Panc1 (cell line): ENCODE data around the gene DCN. TPM values are rescaled to one million over a fixed set of nuclear protein-coding genes. Genes with fewer than 3 reads are reported as not detected.

Experiments used
- ATAC-seq: fragments of 200-7000 bp; cut with Tn5 transposase; 2 replicates; pipeline ENCODE4 v1.9.1; 2020; ENCODE audit warnings: mild to moderate bottlenecking, moderate library complexity
- BruUV-seq: library from RNA; stranded (reverse); fragments of 400-500 nt; replicated peaks from 2 replicates; lab custom pipeline; 2021; lab: Mats Ljungman, UMichigan
- CTCF ChIA-PET: fragments of 300-600 bp; sonication (Branson Sonifier 250); formaldehyde crosslinking; loops from one replicate; lab custom pipeline; 2022; ENCODE audit warnings: antibody characterized with exemption; lab: Charles Lee
- POLR2A ChIA-PET: fragments of 300-600 bp; sonication (Branson Sonifier 250); formaldehyde crosslinking; loops from one replicate; lab custom pipeline; 2022; ENCODE audit warnings: antibody characterized with exemption; lab: Charles Lee
- DNase-seq: peaks from one replicate; pipeline ENCODE4 v3.0.0-alpha.2; 2010; ENCODE audit warnings: low read depth, low spot score
- H3K27ac ChIP-seq: 2 replicates; pipeline ENCODE4 v1.5.1; 2011; ENCODE audit warnings: mild to moderate bottlenecking, low read length, inconsistent platforms
- H3K27me3 ChIP-seq: fragments of 200-500 bp; sonication (Bioruptor generic); 2 replicates; pipeline ENCODE4 v1.6.0; 2014; ENCODE audit warnings: low read length, inconsistent platforms; ENCODE audit not compliant: control insufficient read depth, insufficient read depth
- H3K36me3 ChIP-seq: fragments of 200-500 bp; sonication (Bioruptor generic); 2 replicates; pipeline ENCODE4 v1.5.1; 2014; ENCODE audit warnings: inconsistent platforms, mild to moderate bottlenecking, low read length, moderate library complexity; ENCODE audit not compliant: control insufficient read depth, insufficient read depth
- H3K4me1 ChIP-seq: 2 replicates; pipeline ENCODE4 v1.5.1; 2011; ENCODE audit warnings: inconsistent platforms, mild to moderate bottlenecking, low read length, moderate library complexity; ENCODE audit not compliant: control insufficient read depth, insufficient read depth
- H3K4me3 ChIP-seq, 2 experiments: 2 replicates each; pipeline ENCODE4 v1.5.1; 2011 to 2012; ENCODE audit warnings: low read depth in 2 of 2, low read length in 2 of 2, mild to moderate bottlenecking in 2 of 2, inconsistent platforms in 1 of 2, moderate library complexity in 1 of 2
- H3K9me3 ChIP-seq: fragments of 200-500 bp; sonication (Bioruptor generic); 2 replicates; pipeline ENCODE4 v1.5.1; 2014; ENCODE audit warnings: low read depth, mild to moderate bottlenecking, inconsistent platforms, low read length, moderate library complexity; ENCODE audit not compliant: control insufficient read depth, insufficient read depth
- POLR2AphosphoS5 ChIP-seq: IDR thresholded peaks from 2 replicates; pipeline ENCODE4 v1.6.1; 2012; ENCODE audit warnings: mild to moderate bottlenecking, low read depth, low read length, moderate library complexity
- SIN3A ChIP-seq: IDR thresholded peaks from 2 replicates; pipeline ENCODE4 v1.6.1; 2012; ENCODE audit warnings: low read depth, mild to moderate bottlenecking, low read length, moderate library complexity, borderline replicate concordance; ENCODE audit not compliant: insufficient read depth
- TCF7L2 ChIP-seq: IDR thresholded peaks from 2 replicates; pipeline ENCODE4 v1.6.1; 2011; ENCODE audit warnings: mild to moderate bottlenecking, low read depth, low read length, inconsistent platforms
- in situ Hi-C: cut with HindIII; loops from 2 replicates; pipeline ENCODE4 v1.10.0; 2016; ENCODE audit warnings: low sequenced_read_pairs, low pct_unique_long_range_greater_than_20kb
- intact Hi-C: fragments of 100-400 bp; cut with micrococcal nuclease; formaldehyde crosslinking; loops from one replicate; pipeline ENCODE4 v1.10.0; 2022; ENCODE audit not compliant: unreplicated experiment
- total RNA-seq: library from RNA; stranded (reverse); gene quantifications from one replicate; pipeline ENCODE4 v1.2.1, GENCODE V29; 2021; ENCODE audit not compliant: unreplicated experiment
- TF ChIP-seq, protein P1 (sequence below): fragments of 450-650 bp; IDR thresholded peaks from 2 replicates; pipeline ENCODE4 v1.5.1; 2017; ENCODE audit warnings: mild to moderate bottlenecking
- TF ChIP-seq, protein P2 (sequence below), 2 experiments: IDR thresholded peaks; 2 replicates each; pipeline ENCODE4 v1.6.1; 2011 to 2012; ENCODE audit warnings: low read depth in 2 of 2, control low read depth in 1 of 2, low read length in 1 of 2, mild to moderate bottlenecking in 1 of 2, moderate library complexity in 1 of 2; ENCODE audit not compliant: insufficient read depth in 1 of 2

DCN gene
- total RNA-seq, 1 experiment from 2014 or later, result 1.9 TPM

DNA sequence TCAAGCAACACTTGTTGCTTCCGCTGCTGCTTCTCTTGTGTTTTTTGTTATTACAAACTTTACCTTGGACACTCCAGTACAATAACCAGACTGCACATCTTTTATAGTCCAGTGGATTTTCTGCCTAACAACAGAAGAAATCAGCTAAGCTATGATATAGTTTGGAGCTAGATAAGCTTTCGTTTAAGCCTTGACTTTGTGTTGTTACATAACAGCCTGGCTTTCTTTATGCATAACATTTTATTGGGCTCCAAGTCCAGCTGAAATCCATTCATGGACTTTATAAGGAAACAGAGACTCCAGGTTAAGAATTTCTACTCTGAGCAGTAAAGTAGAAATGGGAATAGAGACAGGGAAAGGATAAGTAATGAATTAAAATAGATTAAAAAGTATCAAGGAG lies 3.5 kb upstream of the DCN start:
- CTCF ChIA-PET, result no interaction called here

DNA sequence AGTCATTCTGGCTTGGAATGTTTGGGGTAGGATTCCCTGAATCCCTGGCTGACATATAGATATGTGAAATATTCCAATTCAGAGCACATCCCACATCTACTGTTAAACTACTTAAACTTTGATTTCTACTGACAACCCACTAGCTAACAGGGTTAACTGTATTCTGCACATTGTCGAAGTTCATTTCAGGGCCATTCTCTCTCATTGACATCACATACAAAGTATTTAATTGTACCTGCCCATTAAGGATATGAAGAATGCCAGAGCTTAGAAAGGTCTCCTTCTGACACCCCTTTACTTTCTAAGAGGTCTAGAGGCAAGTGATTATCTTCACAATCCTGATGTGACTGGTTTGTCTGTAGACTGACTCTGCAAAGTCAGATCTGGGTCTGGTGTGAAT lies 2.8 kb upstream of the DCN start:
- no peak for DNase-seq
- Histone ChIP-seq H3K4me1 (no peaks in the 10 kb centered on the region), H3K36me3 (no peaks in the 10 kb centered on the region), H3K27me3 (no peaks in the 10 kb centered on the region), H3K27ac (no peak overlapping the region), H3K4me3 (no peak overlapping the region), H3K9me3 (no peaks in the 10 kb centered on the region)
- ChIA-PET POLR2A (no interaction called here), CTCF (no interaction called here)
- no peak for ATAC-seq
- no TSS peak for BruUV-seq
- TF ChIP-seq, protein P1, sequence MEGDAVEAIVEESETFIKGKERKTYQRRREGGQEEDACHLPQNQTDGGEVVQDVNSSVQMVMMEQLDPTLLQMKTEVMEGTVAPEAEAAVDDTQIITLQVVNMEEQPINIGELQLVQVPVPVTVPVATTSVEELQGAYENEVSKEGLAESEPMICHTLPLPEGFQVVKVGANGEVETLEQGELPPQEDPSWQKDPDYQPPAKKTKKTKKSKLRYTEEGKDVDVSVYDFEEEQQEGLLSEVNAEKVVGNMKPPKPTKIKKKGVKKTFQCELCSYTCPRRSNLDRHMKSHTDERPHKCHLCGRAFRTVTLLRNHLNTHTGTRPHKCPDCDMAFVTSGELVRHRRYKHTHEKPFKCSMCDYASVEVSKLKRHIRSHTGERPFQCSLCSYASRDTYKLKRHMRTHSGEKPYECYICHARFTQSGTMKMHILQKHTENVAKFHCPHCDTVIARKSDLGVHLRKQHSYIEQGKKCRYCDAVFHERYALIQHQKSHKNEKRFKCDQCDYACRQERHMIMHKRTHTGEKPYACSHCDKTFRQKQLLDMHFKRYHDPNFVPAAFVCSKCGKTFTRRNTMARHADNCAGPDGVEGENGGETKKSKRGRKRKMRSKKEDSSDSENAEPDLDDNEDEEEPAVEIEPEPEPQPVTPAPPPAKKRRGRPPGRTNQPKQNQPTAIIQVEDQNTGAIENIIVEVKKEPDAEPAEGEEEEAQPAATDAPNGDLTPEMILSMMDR, result no peak
- TF ChIP-seq TCF7L2 (no peak), POLR2AphosphoS5 (no peak)
- TF ChIP-seq, protein P2, sequence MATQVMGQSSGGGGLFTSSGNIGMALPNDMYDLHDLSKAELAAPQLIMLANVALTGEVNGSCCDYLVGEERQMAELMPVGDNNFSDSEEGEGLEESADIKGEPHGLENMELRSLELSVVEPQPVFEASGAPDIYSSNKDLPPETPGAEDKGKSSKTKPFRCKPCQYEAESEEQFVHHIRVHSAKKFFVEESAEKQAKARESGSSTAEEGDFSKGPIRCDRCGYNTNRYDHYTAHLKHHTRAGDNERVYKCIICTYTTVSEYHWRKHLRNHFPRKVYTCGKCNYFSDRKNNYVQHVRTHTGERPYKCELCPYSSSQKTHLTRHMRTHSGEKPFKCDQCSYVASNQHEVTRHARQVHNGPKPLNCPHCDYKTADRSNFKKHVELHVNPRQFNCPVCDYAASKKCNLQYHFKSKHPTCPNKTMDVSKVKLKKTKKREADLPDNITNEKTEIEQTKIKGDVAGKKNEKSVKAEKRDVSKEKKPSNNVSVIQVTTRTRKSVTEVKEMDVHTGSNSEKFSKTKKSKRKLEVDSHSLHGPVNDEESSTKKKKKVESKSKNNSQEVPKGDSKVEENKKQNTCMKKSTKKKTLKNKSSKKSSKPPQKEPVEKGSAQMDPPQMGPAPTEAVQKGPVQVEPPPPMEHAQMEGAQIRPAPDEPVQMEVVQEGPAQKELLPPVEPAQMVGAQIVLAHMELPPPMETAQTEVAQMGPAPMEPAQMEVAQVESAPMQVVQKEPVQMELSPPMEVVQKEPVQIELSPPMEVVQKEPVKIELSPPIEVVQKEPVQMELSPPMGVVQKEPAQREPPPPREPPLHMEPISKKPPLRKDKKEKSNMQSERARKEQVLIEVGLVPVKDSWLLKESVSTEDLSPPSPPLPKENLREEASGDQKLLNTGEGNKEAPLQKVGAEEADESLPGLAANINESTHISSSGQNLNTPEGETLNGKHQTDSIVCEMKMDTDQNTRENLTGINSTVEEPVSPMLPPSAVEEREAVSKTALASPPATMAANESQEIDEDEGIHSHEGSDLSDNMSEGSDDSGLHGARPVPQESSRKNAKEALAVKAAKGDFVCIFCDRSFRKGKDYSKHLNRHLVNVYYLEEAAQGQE (IDR thresholded peaks at IDR 0.05; ENCODE audit: insufficient read depth in 1 of 2, low read depth in 2 of 2, low read length in 1 of 2), result no peak
- intact Hi-C loops, result no loop called here
- in situ Hi-C loops, result no loop called here

More for the DNA sequence above, 3.5 kb upstream of the DCN start:
- BruUV-seq, result no TSS peak
- intact Hi-C loops, result no loop called here
- Histone ChIP-seq H3K4me1 (no peaks in the 10 kb centered on the region), H3K27me3 (no peaks in the 10 kb centered on the region), H3K27ac (no peak overlapping the region), H3K9me3 (no peaks in the 10 kb centered on the region), H3K4me3 (no peak overlapping the region), H3K36me3 (no peaks in the 10 kb centered on the region)
- in situ Hi-C loops, result no loop called here
- no peak for ATAC-seq
- TF ChIP-seq, protein P1, result no peak
- TF ChIP-seq SIN3A, result no peak
- TF ChIP-seq, protein P2 (IDR thresholded peaks at IDR 0.05; ENCODE audit: insufficient read depth in 1 of 2, low read depth in 2 of 2, low read length in 1 of 2), result no peak
- TF ChIP-seq TCF7L2, result no peak
- TF ChIP-seq POLR2AphosphoS5, result no peak
- POLR2A ChIA-PET, result no interaction called here
- DNase-seq, result no peak
